Activated CD4-positive, CD25-positive, alpha-beta regulatory T cell treated with anti-CD3 and anti-CD28 coated beads, Interleukin-2, amount 50 U/mL, for 16 hours (primary cell): ENCODE data around the gene AIFM2.
"Not testable (repeated sequence)": the region's sequence is repeated elsewhere in the genome, so short reads cannot be mapped to it uniquely, and the experiment has no call there.

Experiments used
- DNase-seq: peaks from one replicate; pipeline ENCODE4 v3.0.0-alpha.2; 2020; ENCODE audit warnings: low read depth, low spot score

The AIFM2 gene

DNA sequence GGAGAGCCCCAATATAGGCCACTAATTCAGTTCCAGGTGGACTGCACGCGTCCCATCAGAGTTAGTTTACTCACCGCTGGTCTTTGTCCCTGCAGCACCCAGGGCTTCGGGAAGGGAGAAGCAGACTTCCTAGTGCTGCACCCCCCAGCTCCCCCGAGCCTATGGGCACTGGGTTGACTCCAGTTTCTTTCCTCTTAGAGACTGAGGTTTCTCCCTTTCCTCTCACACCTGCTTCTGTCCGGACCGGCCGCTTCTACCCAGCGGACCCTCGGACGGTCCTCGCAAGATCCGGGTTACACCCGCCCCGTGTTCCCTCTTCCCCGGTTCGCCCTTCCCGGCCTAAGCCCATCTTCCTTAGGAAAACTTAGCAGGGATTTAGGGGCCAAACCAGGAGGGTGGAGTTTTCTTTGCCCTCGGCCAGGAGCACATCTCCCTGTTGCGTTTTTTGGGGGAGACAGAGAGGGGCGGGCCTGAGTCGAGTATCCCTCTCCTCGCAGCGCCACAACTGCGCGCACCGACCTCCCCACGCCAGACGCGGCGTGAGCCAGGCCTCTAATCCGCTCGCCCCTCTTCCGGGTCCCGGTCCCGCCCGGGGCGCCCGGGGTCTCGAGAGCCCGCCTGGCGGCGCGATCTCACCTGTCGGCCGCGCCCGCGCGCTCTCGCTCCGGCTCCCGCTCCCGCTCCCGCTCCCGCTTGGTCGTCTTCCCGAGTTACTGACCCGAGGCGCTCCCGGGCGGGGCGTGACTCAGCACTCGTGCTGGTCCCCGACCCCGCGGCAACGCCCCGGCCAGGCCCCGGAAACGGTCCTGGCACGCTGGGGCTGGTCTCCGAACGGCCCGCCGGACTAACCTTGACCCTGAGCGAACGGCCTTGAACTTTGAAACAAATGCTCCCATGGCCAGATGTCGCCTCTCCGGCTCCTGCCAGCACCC is at the start of gene AIFM2:
Gene AIFM2 (minus strand): TSS at position 728 of the 932 bp plus-strand sequence. CDS start 8,741 bp downstream, outside the sequence.
- no peak for DNase-seq

DNA sequence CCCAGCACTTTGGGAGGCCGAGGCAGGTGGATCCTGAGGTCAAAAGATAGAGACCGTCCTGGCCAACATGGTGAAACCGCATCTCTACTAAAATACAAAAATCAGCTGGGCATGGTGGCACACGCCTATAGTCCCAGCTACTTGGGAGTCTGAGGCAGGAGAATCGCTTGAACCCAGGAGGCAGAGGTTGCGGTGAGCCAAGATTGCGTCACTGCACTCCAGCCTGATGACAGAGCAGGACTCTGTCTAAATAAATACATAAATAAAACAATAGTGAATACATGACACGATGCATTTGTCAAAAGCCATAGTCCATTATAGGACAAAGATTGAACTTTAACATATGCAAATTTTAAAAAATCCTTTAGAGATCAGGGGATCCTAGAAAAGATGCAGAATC is 46.6 kb upstream of the AIFM2 start:
- not testable (repeated sequence) for DNase-seq

DNA sequence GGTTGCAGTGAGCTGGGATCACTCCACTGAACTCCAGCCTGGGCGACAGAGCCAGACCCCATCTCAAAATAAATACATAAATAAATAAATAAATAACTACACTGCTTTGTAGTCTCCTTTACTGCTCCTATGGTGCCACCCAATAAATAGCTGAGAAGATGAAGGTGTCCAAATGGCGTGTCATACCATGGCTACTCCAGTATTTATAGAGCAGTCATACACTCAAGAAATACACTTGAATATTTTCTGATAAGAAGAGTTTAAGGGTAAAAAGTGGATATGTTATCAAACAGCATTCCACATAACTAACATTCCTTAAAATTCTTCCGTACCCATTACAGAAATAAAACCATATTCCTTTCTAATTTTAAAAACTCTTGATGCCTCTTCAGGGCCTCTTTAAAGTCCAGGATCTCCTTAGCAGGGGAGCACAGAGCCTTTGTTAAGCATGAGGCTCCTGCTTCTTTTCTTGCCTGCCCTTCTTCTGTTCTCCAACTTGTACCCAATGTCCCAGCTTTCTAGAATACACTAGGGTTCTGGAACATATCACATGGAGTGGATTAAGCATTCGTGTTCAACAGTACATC is 45.6 kb upstream of the AIFM2 start:
- DNase-seq, result no peak

DNA sequence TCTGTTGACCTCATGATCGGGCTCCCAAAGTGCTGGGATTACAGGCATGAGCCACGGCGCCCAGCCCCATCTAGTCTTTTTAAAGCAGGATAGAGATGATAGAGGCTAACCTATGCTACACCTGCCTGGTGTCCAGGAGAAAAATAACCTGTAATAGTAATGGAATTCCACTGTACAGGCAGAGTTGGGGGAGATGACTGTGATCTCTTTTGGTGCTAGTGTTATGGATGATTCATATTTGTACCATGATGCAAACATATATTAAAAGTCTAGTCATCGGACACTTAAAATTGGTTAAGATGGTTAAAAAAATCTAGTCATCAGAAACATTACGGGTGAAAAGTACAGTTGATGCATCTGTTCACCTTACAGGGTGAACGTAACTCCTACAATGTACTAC is 43.8 kb upstream of the AIFM2 start:
- no peak for DNase-seq

DNA sequence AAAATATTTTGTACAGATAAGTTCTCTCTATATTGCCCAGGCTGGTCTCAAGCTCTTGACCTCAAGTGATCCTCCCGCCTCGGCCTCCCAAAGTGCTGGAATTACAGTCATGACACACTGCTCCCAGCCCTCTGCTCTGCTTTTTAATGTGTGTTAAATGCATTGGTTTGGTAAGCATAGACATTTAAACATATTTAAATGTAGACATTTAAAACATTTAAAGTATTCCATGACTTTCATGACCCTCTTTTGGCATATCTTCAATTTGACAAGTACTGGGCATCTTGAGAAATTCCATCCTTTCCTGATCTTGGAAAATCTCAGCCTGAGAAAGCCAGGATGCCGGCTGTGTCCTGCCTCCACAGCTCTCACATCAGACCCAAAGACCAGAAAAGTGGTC is 42.9 kb upstream of the AIFM2 start:
- no peak for DNase-seq

DNA sequence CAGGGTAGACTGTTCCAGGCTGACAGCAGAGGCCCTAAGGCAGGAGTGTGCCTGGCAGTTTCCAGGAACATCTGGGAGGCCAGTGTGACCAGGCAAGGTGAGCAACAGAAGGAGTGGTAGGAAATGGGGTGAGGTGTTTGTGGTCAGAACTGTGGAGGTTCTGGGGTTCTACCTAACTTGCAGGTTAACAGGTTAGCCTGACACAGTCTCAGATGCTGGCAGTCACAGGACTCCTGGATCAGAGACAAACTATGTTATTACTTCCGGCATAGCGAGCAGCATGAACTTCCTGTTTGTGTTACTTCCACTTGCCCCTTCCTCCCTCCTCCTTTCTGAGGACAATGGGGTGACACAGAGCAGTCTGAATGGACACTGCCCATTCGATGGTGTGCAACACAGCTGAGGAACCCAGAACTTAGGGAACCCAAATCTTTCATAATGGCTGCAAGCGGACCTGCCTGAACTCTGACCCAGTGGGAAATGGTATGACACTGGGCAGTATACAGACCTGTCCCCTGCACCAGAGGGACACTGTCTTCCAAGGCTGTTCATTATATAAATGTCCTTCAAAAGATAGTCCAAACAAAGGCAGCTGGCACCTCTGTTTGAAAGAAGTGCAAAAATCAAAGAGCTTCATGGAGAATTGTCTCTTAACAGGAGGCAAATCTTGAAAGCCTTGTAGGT is 41.6 kb upstream of the AIFM2 start:
- DNase-seq, result no peak

DNA sequence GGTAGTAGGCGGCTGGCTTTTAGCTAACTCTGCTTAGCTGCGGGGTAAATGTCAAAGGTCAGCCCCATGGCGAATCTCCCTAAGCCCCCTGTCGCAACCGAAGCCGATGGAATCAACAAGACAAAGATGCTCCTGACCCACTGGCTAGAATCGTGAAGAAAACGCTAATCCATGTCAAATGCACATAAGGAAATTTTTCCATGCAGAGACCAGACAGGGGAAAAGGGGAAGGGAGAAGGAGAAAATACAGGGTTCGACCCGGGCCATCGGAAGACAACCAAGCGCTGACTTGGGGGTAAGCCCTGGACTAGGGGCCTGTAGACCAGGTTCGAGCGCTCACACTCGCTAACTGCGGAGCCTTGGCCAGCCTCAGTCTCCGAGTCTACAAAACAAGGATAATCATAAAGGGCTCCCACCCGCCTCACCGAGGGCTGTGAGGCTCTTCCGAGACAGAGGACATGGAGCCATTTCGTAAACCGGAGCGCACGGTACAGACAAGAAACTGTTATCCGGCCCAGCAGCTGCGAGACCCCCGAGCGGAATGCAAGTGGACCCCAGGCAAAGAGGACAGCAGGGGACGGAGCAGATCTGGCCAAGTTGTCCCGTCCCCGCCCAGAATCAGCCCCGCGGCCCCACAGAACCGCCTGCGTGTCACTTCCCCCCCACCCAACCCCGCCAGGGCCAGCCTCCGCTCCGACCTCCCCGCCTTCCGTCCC is 37.2 kb upstream of the AIFM2 start:
- DNase-seq, result no peak

DNA sequence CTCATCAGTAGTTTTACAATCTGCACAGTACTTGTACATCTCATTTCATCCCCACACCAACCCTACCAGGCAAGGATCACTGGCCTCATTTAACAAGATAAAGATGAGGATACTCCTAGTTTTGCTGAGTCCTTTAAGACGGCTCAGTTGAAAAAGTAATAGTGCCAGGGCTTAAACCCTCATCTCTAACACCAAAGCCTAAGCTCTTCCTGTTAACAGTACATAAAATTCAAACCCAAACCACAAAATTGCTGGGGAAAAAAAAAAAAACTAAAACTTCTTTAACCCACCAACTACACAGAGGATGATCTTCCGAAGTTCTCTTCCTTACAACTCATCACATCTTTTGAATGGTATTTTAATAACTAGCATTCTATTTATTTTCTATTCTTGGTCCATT is 36.4 kb upstream of the AIFM2 start:
- no peak for DNase-seq

DNA sequence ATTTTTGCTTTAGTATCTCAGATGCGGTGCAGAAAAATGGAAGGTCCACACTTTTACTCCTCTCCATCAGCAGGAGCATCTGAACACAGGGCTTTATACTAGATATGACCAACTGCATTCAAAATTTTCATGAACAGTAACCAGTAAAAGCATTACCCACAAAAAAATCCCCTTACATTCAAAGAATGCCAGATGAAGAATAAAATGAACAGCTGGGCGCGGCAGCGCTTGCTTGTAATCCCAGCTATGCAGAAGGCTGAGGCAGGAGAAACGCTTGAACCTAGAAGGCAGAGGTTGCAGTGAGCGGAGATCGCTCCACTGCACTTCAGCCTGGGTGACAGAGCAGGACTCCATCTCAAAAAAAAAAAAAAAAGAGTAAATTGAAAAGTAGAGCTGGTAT is 34.6 kb upstream of the AIFM2 start:
- DNase-seq, result no peak

DNA sequence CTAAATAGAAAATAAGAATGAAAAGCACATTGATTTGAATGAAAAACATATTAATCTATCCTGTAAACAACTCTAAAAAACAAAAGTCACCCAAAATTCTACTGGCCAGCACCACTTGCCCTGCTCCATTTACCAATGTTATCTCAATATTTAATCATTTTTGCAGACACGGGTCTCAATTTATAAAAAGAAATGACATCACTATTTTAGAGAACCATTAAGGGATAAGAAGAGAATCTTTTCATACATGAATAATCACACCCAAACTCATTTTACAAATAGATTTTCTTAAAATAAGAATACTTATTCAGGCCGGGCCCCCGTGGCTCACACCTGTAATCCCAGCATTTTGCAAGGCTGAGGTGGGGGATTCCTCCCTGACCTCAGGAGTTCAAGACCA is 33.8 kb upstream of the AIFM2 start:
- DNase-seq, result no peak

DNA sequence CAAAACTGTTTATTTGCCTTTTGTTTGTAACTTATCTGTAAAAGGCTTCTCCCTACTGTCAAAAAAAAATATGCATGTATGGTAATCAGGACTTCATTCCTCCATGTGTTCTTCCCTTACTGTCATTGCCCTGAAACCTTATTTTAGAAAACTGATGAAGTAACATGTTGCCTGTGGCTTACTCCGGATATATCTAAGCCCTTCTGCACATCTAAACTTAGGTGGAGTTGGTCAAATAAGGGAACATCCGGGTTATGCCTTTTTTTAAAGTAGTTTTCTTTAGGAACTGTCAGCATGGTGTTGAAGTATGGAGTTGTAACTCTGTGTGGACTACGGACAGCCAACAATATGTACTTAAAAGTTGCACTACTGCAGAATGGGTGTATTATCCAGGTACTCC is 31.5 kb upstream of the AIFM2 start:
- no peak for DNase-seq

DNA sequence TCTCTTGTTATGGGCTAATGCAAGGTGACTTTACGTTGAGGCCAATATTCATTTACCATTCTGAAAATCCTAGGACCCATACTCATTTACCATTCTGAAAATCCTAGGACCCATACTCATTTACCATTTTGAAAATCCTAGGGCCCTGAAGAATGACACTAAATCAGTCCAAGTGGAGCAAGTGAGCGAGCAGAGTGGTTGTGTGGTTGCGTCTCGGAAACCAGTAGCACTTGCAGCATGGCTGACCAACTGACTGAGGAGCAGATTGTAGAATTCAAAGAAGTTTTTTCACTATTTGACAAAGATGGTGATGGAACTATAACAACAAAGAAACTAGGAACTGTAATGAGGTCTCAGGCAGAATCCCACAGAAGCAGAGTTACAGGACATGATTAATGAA is 30.8 kb upstream of the AIFM2 start:
- DNase-seq, result no peak

DNA sequence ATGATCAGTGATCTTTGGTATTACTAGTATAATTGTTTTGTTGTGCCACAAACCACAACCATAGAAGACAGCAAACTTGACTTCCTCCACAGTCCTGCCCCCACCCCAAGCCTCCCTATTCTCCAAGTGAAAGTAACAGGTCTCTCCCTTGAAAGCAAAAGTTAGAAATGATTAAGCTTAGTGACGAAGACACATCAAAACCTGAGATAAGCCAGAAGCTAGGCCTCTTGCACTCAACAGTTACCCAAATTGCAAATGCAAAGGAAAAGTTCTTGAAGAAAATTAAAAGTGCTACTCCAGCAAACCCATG is 30.2 kb upstream of the AIFM2 start:
- no peak for DNase-seq

DNA sequence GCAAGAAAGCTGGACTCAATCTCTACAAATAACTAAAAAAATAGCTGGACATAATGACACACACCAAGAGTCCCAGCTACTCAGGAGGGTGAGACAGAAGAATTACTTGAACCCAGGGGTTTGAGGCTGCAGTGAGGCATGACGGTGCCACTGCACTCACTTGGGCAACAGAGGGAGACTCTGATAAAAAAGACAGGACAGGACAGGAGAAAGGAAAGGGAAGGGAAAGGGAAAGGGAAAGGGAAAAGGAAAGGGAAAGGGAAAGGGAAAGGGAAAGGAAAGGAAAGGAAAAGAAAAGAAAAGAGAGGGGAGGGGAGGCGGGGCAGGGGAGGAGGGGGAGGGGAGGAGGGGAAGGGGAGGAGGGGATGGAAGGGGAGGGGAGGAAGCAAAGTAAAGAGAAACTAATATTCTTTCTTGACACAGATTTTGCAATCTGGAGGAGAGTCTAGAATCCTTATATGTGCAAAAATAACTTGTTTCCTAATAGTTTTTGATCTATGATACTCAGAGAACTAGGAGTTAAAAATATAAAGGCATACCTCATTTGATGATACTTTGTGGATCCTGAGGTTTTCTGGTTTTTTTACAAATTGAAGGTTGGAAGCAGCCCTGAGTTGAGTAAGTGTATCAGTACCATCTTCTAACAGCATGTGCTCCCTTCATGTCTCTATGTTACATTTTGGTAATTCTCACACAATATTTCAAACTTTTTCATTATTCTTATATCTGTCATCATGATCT is 29.7 kb upstream of the AIFM2 start:
- no peak for DNase-seq

DNA sequence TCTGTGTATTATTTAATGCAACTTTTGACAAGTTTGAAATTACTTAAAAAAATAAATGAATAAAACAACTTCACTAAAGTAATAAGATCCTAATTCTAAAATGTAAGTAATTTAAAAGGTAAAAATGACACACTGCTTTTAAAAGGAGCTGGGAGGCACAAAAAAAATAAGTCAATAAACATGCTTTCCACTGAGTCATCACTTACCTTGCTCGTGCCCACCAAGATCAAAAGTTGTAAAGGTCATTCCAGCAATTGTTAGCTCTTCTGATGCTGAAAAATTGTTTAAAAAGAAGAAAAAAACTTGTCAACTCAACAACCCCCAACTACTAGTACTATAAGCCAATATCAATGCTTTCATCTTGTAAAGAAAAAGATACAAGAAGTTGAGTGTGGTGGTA is 28.2 kb upstream of the AIFM2 start:
- DNase-seq, result no peak

DNA sequence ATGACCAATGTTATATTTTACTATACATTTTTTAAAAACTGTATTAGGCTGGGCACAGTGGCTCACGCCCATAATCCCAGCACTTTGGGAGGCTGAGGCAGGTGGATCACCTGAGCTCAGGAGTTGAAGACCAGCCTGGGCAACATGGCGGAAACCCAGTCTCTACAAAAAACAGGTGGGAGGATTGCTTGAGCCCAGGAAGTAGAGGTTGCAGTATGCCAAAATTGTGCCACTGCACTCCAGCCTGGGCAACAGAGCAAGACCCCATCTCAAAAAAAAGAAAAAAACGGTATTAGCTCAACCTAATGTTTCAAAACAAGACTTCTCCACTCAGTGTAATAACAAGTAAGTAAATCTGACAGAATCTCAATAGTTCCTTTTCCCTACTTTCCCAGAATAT is 26.7 kb upstream of the AIFM2 start:
- not testable (repeated sequence) for DNase-seq

DNA sequence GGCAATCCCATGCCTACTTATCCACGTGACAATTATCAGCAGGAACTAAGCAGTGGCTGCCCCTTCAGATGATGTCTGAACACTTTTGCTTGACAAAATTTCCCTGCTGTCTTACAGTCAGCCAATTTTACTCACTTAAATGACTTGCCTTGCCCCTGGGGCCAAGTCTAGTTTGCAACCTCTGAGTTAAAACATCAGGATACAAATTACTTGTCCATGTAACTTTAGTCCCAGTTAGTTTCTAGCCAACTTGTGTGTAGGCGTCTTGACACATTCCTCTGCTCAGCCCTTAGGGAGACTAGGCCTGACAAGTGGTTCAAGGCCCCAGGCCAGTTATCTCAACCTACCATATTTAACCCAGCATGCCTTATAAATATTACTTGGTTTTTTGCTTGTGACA is 25.5 kb upstream of the AIFM2 start:
- DNase-seq, result no peak

DNA sequence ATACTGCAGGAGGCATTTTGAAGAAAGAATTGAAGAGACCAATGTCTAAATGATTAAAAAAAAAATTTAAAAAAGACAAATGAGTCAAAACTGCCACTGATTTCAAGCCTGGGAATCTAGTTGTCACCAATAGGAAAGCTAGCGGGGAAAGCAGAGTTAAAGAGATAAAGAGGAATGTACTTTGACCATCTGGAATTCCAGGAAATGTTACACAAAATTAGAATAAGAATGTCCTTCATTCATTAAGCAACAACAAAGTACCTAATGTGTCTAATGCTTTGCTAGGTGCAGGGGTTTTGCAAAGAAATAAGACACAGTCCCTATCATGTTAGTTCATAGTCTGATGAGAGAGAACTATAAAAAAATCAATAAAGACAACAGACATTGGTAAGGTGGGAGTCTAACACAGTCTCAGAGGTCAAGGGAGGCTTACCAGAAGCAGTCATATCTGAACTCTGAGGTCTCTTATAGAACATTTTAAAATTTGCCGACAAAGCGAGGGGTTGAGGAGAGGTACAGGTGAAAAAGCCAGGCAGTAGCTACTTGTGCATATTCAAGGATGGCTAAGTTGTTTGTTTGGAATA is 22.7 kb upstream of the AIFM2 start:
- DNase-seq, result no peak

DNA sequence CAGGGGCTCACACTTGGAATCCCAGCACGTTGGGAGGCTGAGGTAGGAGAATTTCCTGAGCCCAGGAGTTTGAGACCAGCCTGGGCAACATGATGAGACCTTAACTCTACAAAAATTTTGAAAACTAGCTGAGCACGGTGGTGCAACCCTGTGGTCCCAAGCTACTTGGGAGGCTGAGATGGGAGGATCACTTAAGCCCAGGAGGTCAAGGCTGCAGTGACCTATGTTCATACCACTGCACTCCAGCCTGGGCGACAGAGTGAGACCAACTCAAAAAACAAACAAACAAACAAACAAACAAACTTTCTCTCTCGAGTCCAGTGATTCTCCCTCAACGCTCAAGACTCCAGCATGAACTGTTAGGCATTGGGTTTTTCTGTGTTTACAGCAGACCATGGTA is 15.9 kb upstream of the AIFM2 start:
- no peak for DNase-seq

DNA sequence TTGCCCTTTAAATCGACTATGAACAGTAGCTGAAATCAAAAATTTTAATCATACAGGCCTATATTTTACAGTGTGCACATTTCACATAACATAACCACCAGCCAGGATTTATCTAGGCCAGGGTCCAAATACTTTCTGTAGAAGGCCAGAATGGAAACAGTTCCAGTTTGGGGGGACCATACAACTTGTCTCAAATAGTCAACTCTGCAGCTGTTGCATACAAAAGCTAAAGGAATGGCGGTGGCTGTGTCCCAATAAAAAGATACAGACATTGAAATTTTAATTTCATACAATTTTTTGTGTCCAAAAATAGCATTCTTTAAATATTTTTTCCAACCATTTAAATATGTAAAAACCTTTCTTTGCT is 14.6 kb upstream of the AIFM2 start:
- DNase-seq, result no peak
